Mucosa of stomach (tissue), 1 donor: ENCODE data around the gene RACK1.
A peak's percentile ranks its signal among the peaks of the same experiment; 100 is the strongest.
"Not testable (repeated sequence)": the region's sequence is repeated elsewhere in the genome, so short reads cannot be mapped to it uniquely, and the experiment has no call there.

Source experiments
- H3K27me3 ChIP-seq: one replicate; pipeline ENCODE4 v1.7.0; 2013; ENCODE audit warnings: mild to moderate bottlenecking, low read length; ENCODE audit not compliant: control insufficient read depth, insufficient read depth
- H3K36me3 ChIP-seq: one replicate; pipeline ENCODE4 v1.7.0; 2013; ENCODE audit warnings: low read length; ENCODE audit not compliant: control insufficient read depth, insufficient read depth
- H3K4me1 ChIP-seq: one replicate; pipeline ENCODE4 v1.7.0; 2013; ENCODE audit warnings: mild to moderate bottlenecking, low read length; ENCODE audit not compliant: control insufficient read depth, insufficient read depth
- H3K4me3 ChIP-seq: one replicate; pipeline ENCODE4 v1.7.0; 2013; ENCODE audit warnings: low read length
- H3K9ac ChIP-seq: one replicate; pipeline ENCODE4 v1.7.0; 2013; ENCODE audit warnings: mild to moderate bottlenecking, low read length, moderate library complexity
- H3K9me3 ChIP-seq: one replicate; pipeline ENCODE4 v1.7.0; 2013; ENCODE audit warnings: mild to moderate bottlenecking, low read length, moderate library complexity; ENCODE audit not compliant: control insufficient read depth
- donor health status: Pancreatic carcinoma.

Gene RACK1

GRCh38 chr5:181214249-181214648, 29.5 kb downstream of the RACK1 start:
- H3K4me3 ChIP-seq, H3K36me3 ChIP-seq, H3K9ac ChIP-seq, H3K4me1 ChIP-seq, H3K9me3 ChIP-seq, H3K27me3 ChIP-seq: not testable (repeated sequence)

GRCh38 chr5:181212934-181213333, 30.8 kb downstream of the RACK1 start:
- H3K27me3 ChIP-seq = no peaks in the 10 kb centered on the region
- no peak overlapping the region for H3K4me3 ChIP-seq
- no peak overlapping the region for H3K9ac ChIP-seq
- no peaks in the 10 kb centered on the region for H3K4me1 ChIP-seq
- H3K36me3 ChIP-seq = no peaks in the 10 kb centered on the region
- H3K9me3 ChIP-seq = no peaks in the 10 kb centered on the region

GRCh38 chr5:181212080-181212479, 31.6 kb downstream of the RACK1 start:
- H3K4me1 ChIP-seq = no peaks in the 10 kb centered on the region
- no peak overlapping the region for H3K9ac ChIP-seq
- H3K4me3 ChIP-seq = no peak overlapping the region
- H3K36me3 ChIP-seq = no peaks in the 10 kb centered on the region
- no peaks in the 10 kb centered on the region for H3K27me3 ChIP-seq
- no peaks in the 10 kb centered on the region for H3K9me3 ChIP-seq

- Histone ChIP-seq H3K9me3 (no peaks in the 10 kb centered on the region), H3K4me1 (peaks cover 4% of the 10 kb centered on the region), H3K9ac (no peak overlapping the region), H3K27me3 (peaks cover 2% of the 10 kb centered on the region), H3K36me3 (no peaks in the 10 kb centered on the region), H3K4me3 (no peak overlapping the region)
Measured at GRCh38 chr5:181211208-181211607, 32.5 kb downstream of the RACK1 start.

GRCh38 chr5:181210698-181211097, 33.0 kb downstream of the RACK1 start:
- H3K9me3 ChIP-seq = not testable (repeated sequence)

GRCh38 chr5:181210148-181210547, 33.6 kb downstream of the RACK1 start:
- Histone ChIP-seq H3K4me1 (peaks cover 14% of the 10 kb centered on the region), H3K27me3 (peaks cover 13% of the 10 kb centered on the region)
- not testable (repeated sequence) for H3K36me3 ChIP-seq, H3K4me3 ChIP-seq, H3K9ac ChIP-seq, H3K9me3 ChIP-seq

More at GRCh38 chr5:181210698-181211097, 33.0 kb downstream of the RACK1 start:
- H3K36me3 ChIP-seq, H3K9ac ChIP-seq, H3K4me3 ChIP-seq, H3K4me1 ChIP-seq, H3K27me3 ChIP-seq: not testable (repeated sequence)

- not testable (repeated sequence) for H3K9ac ChIP-seq, H3K9me3 ChIP-seq, H3K36me3 ChIP-seq, H3K4me3 ChIP-seq
- Histone ChIP-seq H3K27me3 (peaks cover 20% of the 10 kb centered on the region), H3K4me1 (peaks cover 18% of the 10 kb centered on the region)
Measured at GRCh38 chr5:181209006-181209405, 34.7 kb downstream of the RACK1 start.

- H3K27me3 ChIP-seq = peaks cover 28% of the 10 kb centered on the region
- no peak overlapping the region for H3K4me3 ChIP-seq
- H3K9me3 ChIP-seq = no peaks in the 10 kb centered on the region
- H3K9ac ChIP-seq = no peak overlapping the region
- no peaks in the 10 kb centered on the region for H3K36me3 ChIP-seq
- peaks cover 26% of the 10 kb centered on the region for H3K4me1 ChIP-seq
Measured at GRCh38 chr5:181207960-181208253, 35.8 kb downstream of the RACK1 start.

GRCh38 chr5:181207214-181207959, 36.3 kb downstream of the RACK1 start:
- Histone ChIP-seq H3K27me3 (peaks cover 28% of the 10 kb centered on the region), H3K9ac (peak overlapping the region; percentile 40), H3K4me3 (peak overlapping the region; percentile 46), H3K9me3 (no peaks in the 10 kb centered on the region), H3K4me1 (peaks cover 30% of the 10 kb centered on the region), H3K36me3 (no peaks in the 10 kb centered on the region)

GRCh38 chr5:181205761-181206649, 37.7 kb downstream of the RACK1 start:
- H3K36me3 ChIP-seq = no peaks in the 10 kb centered on the region
- peak overlapping the region; percentile 46 for H3K4me3 ChIP-seq
- H3K9ac ChIP-seq = peak overlapping the region; percentile 40
- H3K27me3 ChIP-seq = peaks cover 28% of the 10 kb centered on the region
- H3K4me1 ChIP-seq = peaks cover 37% of the 10 kb centered on the region
- no peaks in the 10 kb centered on the region for H3K9me3 ChIP-seq

- Histone ChIP-seq H3K9ac (peak within 1 kb of the TSS; percentile 40), H3K36me3 (no peaks in the 10 kb centered on the region), H3K4me1 (peaks cover 37% of the 10 kb centered on the region), H3K9me3 (no peaks in the 10 kb centered on the region), H3K4me3 (peak within 1 kb of the TSS; percentile 10), H3K27me3 (peaks cover 28% of the 10 kb centered on the region)
Measured at GRCh38 chr5:181204826-181205760, 38.6 kb downstream of the RACK1 start, which contains the start of gene TRIM7. Gene TRIM7, minus strand, starts transcription at chr5:181205196. Its CDS starts 86 bp downstream, at chr5:181205110.
